NB4 (cell line): ENCODE results near the gene STX5.

Experiments used
- CTCF ChIP-seq: IDR thresholded peaks from one replicate; pipeline ENCODE4 v1.5.1; 2012; ENCODE audit warnings: low read depth, low read length
- POLR2A ChIP-seq: IDR thresholded peaks from 2 replicates; pipeline ENCODE4 v1.6.1; 2011; ENCODE audit warnings: mild to moderate bottlenecking; ENCODE audit not compliant: insufficient read length; ENCODE audit errors: extremely low read depth

GRCh38 chr11:62817129-62817528 is 14.7 kb downstream of the STX5 start:
- TF ChIP-seq POLR2A, result no peak
- TF ChIP-seq CTCF, result no peak
